Fibroblast of the aortic adventitia (primary cell): ENCODE results near the gene SRCAP. TPM values are rescaled to one million over a fixed set of nuclear protein-coding genes. Genes with fewer than 3 reads are reported as not detected.

Experiments
- DNase-seq: peaks from one replicate; pipeline ENCODE4 v3.0.0-alpha.2; 2010; ENCODE audit warnings: low read depth
- H3K4me3 ChIP-seq: 2 replicates; pipeline ENCODE4 v1.5.1; 2011; ENCODE audit warnings: low read depth, mild to moderate bottlenecking, control low read depth, low read length, moderate library complexity
- total RNA-seq: library from RNA; depleted of rRNA; stranded (reverse); fragments of >200 nt; gene quantifications from 2 replicates; pipeline ENCODE4 v1.2.3, GENCODE V29; 2012; ENCODE audit warnings: low replicate concordance
- TF ChIP-seq, protein P1 (sequence below): IDR thresholded peaks from 2 replicates; pipeline ENCODE4 v1.5.1; 2011; ENCODE audit warnings: mild to moderate bottlenecking, low read length, control low read depth, inconsistent platforms; ENCODE audit not compliant: insufficient read depth

The SRCAP gene
- total RNA-seq, 1 donor, result 21.9 TPM

DNA sequence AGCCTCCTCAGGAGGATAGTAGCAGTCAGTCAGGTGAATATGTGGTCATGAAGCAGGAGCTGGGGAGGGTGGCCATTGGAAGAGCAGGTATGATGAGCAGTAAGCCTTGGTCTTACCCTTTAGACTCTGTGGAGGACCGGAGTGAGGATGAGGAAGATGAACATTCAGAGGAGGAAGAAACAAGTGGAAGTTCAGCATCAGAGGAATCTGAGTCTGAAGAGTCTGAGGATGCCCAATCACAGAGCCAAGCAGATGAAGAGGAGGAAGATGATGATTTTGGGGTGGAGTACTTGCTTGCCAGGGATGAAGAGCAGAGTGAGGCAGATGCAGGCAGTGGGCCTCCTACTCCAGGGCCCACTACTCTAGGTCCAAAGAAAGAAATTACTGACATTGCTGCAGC is 12.7 kb downstream of the SRCAP start:
- no peak for DNase-seq
- TF ChIP-seq, protein P1, sequence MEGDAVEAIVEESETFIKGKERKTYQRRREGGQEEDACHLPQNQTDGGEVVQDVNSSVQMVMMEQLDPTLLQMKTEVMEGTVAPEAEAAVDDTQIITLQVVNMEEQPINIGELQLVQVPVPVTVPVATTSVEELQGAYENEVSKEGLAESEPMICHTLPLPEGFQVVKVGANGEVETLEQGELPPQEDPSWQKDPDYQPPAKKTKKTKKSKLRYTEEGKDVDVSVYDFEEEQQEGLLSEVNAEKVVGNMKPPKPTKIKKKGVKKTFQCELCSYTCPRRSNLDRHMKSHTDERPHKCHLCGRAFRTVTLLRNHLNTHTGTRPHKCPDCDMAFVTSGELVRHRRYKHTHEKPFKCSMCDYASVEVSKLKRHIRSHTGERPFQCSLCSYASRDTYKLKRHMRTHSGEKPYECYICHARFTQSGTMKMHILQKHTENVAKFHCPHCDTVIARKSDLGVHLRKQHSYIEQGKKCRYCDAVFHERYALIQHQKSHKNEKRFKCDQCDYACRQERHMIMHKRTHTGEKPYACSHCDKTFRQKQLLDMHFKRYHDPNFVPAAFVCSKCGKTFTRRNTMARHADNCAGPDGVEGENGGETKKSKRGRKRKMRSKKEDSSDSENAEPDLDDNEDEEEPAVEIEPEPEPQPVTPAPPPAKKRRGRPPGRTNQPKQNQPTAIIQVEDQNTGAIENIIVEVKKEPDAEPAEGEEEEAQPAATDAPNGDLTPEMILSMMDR, result no peak
- H3K4me3 ChIP-seq, result no peak overlapping the region

DNA sequence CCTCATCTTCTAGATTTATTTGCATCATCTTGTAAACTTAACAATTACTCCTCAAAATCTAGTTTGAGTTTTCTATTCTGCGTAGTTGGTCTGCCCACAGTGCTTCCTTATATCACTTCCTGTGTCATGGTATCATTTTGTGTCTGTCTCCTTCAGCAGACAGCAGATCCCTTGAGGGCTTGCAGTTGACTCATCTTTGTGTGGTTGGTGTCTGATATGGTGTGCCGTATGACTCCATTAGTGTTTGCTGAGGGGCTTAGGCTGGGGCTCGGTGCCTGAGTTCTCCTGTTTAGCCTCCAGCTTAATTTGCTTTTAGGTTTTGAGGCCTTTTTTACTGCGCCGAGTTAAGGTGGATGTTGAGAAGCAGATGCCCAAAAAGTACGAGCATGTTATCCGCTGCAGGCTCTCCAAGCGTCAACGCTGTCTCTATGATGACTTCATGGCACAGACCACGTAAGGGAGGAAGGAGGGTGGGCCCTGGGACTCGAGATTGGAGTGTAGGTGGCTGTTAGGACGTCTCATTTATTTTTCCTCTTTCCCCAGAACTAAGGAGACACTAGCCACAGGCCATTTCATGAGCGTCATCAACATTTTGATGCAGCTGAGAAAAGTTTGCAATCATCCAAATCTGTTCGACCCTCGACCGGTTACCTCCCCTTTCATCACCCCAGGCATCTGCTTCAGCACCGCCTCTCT is 16.9 kb downstream of the SRCAP start:
- no peak for DNase-seq
- TF ChIP-seq, protein P1, result no peak
- H3K4me3 ChIP-seq, result no peak overlapping the region

DNA sequence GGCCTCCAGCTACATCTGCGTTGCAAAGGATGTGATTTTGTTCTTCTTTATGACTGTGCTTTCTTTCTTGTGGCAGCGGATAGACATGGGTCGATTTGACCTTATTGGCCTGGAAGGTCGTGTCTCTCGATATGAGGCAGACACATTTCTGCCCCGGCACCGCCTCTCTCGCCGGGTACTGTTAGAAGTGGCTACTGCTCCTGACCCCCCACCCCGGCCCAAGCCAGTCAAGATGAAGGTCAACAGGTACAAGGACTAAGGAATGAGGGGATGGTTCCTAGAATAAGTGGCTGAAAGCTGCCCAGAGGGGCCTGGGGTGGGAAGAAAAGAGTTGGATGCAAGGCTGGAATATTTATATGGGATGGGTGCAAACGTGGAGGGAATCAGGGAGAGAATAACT is 21.1 kb downstream of the SRCAP start:
- TF ChIP-seq, protein P1, result no peak
- no peak overlapping the region for H3K4me3 ChIP-seq
- no peak for DNase-seq

DNA sequence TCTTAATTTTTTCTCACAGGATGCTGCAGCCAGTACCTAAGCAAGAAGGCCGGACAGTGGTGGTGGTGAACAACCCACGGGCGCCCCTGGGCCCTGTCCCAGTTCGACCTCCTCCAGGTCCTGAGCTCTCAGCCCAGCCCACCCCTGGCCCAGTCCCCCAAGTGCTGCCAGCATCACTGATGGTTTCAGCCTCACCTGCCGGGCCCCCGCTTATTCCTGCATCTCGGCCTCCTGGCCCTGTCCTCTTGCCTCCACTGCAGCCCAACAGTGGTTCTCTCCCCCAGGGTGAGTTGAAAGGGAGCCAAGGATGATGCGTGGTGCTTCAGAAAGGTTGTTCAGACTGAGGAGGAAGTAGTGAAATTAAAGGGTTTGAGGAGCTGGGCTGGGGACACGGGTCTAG is 21.7 kb downstream of the SRCAP start:
- TF ChIP-seq, protein P1, result no peak
- H3K4me3 ChIP-seq, result no peak overlapping the region
- no peak for DNase-seq

DNA sequence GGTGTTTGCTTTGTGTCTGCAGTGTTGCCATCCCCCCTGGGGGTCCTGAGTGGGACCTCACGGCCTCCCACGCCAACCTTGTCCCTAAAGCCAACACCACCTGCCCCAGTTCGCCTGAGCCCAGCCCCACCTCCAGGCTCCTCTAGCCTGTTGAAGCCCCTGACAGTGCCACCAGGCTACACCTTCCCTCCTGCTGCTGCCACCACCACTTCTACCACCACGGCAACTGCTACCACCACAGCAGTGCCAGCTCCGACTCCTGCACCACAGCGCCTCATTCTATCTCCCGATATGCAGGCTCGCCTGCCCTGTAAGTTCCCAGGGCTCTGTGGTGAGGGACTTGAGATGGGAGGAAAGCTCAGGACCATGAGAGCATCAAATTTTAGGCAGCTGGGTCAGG is 22.2 kb downstream of the SRCAP start:
- no peak for DNase-seq
- H3K4me3 ChIP-seq, result no peak overlapping the region
- TF ChIP-seq, protein P1, result no peak

DNA sequence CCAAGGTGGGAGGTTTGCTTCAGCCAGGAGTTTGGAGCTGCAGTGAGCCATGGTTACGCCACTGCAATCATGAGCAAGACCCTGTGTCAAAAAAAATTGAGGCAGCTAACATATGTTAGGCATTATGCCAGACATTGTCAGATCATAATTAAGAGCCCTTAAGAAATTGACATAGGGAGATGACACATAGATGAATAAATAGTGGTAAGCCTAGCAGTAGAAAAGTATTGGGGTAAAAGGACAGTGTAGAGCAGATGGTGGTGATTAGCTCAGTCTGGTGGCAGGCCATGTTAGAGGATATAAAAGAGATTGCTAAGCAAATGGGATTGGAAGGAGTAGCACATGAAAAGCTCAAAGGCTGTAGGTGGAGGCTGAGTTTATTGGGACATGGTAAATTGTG is 22.6 kb downstream of the SRCAP start:
- DNase-seq, result no peak
- TF ChIP-seq, protein P1, result no peak
- H3K4me3 ChIP-seq, result no peak overlapping the region

DNA sequence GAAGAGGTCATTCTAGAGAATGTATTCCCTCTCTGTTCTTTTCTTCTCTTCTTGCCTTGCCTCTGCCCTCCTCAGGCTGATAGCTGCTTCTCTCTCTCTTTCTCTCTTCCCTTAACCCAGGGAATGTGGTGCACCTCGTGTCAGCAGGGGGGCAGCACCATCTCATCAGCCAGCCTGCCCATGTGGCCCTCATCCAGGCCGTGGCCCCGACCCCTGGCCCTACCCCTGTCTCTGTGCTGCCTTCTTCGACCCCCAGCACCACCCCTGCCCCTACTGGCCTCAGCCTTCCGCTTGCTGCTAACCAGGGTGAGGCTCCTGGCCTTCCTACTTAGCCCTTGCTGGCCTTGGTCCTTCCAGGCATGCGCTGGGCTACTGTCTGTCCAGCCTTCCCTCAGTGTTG is 23.5 kb downstream of the SRCAP start:
- TF ChIP-seq, protein P1, result no peak
- H3K4me3 ChIP-seq, result no peak overlapping the region
- DNase-seq, result no peak
